DMS153 treated with DMSO at 0.1 percent for 48 hours (cell line): ENCODE results near the gene NTF4.
A peak's percentile ranks its signal among the peaks of the same experiment; 100 is the strongest.
"Not testable (repeated sequence)": the region's sequence is repeated elsewhere in the genome, so short reads cannot be mapped to it uniquely, and the experiment has no call there.

Experiments used
- DNase-seq: peaks from one replicate; lab custom pipeline; 2025; ENCODE audit not compliant: unreplicated experiment; lab: John Stamatoyannopoulos, UW

NTF4 gene

DNA sequence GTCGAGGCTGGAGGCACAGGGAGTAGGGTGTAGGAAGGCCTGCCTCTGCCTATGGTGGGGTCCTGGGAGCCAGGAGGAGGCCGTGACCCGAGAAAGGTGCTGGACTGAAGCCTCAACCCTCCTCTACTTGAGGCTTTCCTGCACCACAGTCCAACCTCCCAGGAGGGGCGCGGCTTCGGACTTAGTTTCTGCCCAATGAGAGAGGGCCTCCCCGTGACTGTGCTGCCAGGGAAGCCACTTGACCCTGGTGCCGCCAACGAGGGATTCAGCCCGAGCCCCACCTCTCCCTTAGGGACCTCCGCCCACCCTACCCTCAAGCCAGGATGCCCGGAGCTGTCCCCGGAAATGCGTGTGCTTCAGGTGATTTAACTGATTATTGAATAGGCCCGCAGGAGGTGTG, 40.4 kb downstream of the NTF4 start, which contains the start of gene CGB3:
CGB3 (minus strand) TSS at position 101 of the 400 bp plus-strand sequence. CDS start 362 bp downstream, outside the sequence.
- DNase-seq, result not testable (repeated sequence)

- DNase-seq, result no peak
These were observed 42.5 kb downstream of the NTF4 start for GRCh38 chr19:49022116-49022515.

GRCh38 chr19:49020931-49021895, 43.4 kb downstream of the NTF4 start:
- no peak for DNase-seq

GRCh38 chr19:49020342-49020741, 44.3 kb downstream of the NTF4 start:
- no peak for DNase-seq

GRCh38 chr19:49019242-49019932, 45.2 kb downstream of the NTF4 start:
- DNase-seq, result peak; percentile 42

GRCh38 chr19:49018388-49019241, 46.0 kb downstream of the NTF4 start:
- not testable (repeated sequence) for DNase-seq

DNA sequence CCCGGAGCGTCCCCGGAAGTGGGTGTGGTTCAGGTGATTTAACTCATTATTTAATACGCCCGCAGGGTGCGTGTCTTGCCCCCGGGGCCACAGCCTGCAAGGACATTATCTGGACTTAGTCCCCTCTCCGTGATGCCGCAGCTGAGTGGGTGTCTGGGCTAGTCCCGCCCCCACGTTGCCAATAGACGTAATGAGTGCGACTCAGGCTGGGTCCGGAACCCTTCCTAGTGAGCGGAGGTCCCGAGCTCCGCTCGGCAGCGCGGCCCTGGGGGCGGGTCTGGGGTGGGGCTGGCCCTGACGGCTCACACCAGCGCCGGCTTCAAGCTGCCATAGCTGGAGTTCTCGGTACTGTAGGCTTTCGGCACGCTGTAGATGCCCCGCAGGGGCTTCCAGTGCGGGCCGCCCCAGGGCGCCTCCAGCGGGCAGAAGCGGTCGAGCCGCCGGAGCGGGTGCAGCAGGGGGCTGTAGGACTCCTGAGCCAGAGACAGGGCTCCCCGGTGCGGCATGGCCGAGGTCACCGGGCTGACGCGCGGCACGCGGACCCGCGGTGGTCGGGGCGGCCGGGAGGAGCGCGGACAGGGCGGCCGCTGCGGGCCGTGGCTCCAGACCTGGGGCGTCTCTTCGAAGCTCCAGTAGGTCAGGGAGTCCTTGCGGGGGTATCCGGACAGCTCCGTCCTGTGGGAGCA, 46.8 kb downstream of the NTF4 start:
- no peak for DNase-seq

DNA sequence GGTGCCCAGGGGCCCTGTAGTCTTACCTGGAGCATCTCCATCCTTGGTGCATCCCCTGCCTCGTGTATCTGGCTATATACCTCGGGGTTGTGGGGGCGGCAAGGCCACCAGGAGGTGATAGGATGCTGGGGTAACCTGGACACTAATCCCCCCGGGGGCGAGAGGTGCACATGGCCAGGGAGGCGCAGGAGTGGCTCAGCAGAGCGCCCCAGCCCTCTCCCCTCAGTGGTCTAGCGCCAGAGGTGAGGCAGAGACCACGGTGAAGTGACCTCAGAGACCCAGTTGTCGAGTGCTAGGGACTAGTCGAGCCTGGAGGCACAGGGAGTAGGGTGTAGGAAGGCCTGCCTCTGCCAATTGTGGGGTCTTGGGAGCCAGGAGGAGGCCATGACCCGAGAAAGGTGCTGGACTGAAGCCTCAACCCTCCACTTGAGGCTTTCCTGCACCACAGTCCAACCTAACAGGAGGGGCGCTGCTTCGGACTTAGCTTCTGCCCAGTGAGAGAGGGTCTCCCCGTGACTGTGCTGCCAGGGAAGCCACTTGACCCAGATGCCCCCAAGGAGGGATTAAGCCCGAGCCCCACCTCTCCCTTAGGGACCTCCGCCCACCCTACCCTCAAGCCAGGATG, 47.5 kb downstream of the NTF4 start, which contains the start of gene LHB:
LHB (minus strand) TSS at position 51 of the 625 bp plus-strand sequence; CDS start at position 41, 10 bp downstream.
- no peak for DNase-seq

GRCh38 chr19:49016067-49016839, 48.4 kb downstream of the NTF4 start:
- no peak for DNase-seq

- DNase-seq, result no peak
These were observed 49.8 kb downstream of the NTF4 start for GRCh38 chr19:49014870-49015255.

DNA sequence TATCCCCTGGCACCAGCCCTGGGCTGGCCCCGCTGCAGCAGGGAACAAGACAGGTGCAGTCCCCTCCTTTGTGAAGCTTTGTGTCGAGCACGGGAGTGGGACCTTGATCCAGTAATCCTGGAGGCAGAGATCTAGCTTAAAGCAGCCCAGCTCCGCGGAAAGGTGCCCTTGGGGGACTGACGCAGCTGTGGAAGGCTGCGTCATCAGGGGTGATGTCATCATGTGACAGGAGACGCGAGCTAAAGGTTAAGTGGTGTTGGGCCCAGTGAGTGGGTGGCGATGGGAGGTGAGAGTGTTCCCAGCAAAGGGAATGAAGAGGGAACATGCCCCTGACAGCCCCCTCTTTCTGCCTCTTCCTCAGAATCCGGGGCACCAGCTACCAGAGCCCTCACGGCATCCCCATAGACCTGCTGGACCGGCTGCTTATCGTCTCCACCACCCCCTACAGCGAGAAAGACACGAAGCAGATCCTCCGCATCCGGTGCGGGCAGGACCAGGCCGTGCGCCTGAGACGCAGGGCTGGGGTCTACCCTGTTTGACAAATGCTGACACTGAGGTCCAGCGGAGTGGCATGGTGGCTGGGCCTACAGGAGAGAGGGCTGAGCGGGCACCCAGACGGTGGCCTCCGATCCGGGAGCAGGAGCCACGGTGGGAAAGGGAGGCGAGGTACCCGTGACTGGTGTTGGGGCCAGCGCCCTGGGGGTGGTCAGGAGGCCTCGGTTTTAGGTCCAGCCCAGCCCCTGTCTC, 50.3 kb downstream of the NTF4 start:
- DNase-seq, result no peak

DNA sequence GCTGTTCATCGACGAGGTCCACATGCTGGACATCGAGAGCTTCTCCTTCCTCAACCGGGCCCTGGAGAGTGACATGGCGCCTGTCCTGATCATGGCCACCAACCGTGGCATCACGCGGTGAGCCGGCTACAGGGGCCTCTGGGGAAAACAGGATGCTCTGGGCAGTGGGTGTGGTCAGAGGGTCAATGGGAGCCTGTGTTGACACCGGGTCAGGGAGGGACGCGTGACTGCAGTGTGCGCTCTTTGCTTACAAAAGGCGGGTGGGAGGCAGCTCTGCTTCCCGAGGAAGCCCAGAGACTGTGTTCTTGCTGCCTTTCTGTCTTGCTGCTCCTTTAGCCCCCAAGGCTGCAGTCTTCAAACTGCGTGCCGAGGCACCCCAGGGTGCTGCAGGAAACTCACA, 53.4 kb downstream of the NTF4 start:
- DNase-seq, result no peak
